ENCODE measurements around the gene DMP1.

DNA sequence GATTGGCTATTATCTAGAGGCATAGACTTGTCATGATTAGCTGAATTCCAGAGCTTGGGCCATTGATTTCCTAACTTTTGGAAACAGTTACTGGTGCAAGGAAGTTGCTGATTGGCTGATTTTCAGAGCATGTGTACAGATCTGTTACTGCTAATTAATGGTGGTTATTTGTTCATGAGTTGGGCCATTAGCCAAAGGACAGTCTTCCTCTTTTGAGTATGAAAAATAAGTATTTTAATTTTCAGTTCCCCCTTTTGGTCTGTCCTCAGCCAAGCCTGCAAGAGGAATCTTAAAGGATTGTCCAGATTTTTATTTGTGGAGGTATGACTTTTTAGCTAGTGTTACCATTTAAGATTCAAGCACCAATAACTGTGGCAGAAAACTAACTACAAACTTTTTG lies 48.7 kb upstream of the DMP1 start:
- TF ChIP-seq, protein P1, sequence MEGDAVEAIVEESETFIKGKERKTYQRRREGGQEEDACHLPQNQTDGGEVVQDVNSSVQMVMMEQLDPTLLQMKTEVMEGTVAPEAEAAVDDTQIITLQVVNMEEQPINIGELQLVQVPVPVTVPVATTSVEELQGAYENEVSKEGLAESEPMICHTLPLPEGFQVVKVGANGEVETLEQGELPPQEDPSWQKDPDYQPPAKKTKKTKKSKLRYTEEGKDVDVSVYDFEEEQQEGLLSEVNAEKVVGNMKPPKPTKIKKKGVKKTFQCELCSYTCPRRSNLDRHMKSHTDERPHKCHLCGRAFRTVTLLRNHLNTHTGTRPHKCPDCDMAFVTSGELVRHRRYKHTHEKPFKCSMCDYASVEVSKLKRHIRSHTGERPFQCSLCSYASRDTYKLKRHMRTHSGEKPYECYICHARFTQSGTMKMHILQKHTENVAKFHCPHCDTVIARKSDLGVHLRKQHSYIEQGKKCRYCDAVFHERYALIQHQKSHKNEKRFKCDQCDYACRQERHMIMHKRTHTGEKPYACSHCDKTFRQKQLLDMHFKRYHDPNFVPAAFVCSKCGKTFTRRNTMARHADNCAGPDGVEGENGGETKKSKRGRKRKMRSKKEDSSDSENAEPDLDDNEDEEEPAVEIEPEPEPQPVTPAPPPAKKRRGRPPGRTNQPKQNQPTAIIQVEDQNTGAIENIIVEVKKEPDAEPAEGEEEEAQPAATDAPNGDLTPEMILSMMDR (conservative IDR thresholded peaks at IDR 0.05): no peak
- no peak for TF ChIP-seq EZH2 (IDR thresholded peaks at IDR 0.05; ENCODE audit: low read depth)
